ENCODE results near the gene PROSER1.
"Not testable (repeated sequence)": the region's sequence is repeated elsewhere in the genome, so short reads cannot be mapped to it uniquely, and the experiment has no call there.

The PROSER1 gene

DNA sequence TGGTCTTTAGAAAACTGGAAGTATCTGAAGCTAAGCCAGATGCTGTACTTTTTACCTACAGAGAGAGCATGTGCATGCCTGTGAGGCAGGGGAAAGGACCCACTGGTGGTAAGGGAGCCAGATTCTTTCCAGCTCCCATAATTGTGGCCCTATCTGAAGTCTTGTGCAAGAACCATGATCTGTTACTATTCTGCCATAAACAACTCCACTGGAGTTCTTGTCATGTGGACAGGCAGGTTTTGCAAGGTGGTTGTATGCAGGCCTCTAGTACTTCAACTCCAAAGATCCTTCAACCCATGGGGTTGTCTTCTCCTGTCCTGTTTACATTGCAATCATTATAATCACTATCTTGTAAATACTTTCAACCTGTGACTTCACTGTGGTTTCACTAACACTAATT lies 14.1 kb downstream of the PROSER1 start:
- DNase-seq = no peak

DNA sequence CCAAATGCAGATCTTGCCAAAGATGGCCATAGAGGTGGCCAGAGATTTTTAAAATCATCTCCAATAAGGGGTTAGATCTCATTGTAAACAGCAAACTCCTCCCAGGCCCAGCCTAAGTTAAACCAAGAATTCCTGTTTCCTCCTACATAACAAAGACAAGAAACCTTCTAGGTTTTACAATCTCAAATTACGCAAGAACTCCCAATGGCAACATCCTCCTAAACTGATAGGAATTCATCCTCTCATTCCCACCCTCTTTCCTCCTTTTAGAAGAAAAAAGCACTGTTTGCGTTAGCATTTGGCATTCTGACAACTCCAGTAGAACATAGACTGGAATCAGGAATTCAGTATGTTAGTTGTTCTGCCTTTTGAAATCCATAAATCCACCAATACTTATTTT lies 14.6 kb downstream of the PROSER1 start:
- no peak for DNase-seq

DNA sequence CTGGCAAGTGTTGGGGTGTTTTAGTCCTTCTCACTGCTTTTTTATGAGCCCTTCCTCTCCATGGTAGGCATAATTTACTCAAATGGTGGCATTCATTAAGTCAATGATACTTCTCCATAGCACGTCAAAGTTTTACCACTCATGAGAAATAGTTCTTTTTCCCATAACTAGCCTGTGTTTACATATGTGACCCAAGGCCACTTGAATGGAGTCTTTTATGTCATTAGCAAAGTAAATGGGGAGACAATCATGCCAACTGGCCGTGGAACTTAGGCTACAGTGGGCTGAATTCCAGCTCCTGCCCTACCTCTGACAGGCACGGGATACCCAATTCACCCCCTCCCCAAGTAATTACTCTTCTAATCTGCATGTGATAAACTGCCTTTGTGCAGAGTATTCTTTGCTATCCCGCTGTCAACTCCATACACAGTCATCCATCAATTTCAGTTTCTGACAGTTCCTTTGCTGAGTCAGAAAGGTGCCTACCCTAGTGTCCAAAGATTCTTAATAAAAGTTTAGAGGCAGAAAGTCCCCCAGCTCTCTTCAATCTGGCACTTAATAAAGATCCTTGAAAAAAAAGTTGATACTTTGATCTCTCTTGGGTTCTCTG lies 16.9 kb downstream of the PROSER1 start:
- DNase-seq = no peak

DNA sequence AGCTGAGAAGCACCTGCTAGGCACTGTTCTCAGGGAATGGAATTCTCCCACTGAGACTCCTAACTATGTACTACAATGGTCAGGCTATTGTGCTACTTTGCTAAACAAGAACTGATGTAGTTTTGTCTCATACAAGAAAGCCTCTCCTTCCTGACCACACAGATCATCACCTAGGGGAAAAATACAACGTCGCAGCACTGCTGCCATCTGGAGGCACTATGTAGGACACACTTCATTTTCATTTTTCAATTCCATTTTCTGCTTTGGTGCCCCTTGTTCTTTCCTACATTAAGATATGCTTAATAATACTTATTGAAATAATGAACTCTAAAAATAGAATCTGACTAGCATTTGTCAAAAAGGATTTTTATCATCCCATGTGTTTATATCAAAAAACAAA lies 21.1 kb downstream of the PROSER1 start:
- no peak for DNase-seq

DNA sequence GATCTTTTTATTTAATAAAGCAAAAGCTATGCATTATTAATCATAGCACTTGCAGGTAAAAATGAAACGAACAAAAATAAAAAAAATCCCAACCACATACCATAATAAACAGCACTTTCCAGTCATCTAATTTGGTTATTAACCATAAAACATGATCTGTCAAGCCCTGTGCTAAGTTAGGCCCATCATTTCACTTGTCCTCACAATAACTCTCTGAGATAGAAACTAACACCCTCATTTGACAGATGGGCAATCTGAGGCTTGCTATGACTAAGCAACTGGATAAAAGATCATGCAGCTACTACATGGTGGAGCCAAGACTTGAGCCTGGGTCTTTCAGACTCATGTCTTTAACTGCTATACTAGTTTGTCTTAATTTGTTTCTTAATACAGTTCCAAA lies 21.8 kb downstream of the PROSER1 start:
- no peak for DNase-seq

DNA sequence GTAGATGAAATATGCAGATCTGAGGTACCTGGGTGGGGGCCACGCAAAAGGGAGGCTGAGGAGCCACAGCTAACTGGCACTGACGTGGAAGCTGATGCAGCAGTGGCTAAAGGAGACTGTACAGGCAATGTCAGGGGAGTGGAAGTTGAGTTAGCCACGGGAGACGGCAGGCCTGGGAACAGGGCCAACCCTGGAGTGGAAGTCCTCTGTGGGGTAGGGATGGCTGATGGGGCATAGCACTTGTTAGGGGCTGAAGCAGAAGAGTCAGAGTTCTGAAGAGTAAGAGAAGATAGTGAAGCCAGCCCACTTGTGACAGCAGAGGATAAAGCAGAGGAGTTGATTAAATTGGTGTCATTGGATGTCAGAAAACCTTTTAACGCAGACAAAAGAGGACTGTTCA lies 24.4 kb downstream of the PROSER1 start:
- no peak for DNase-seq

DNA sequence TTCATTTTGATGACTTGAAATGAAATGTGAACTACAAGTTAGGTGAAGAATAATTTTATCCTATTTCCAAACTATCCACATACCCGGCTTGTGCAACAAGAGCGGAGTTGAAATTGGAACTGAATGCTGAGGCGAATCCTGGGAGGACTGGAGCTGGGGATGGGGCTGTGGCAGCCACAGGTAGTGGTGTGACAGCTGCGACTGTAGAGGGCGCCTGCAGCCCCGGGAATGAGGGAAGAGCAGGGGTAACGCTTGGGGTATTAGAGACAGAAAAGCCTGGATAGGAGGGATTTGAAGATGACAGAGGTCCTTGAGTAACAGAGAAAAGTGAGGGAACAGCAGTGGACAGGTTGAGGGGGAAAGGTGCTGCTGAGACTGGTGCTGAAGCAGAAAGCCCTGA lies 25.3 kb downstream of the PROSER1 start:
- DNase-seq = no peak

DNA sequence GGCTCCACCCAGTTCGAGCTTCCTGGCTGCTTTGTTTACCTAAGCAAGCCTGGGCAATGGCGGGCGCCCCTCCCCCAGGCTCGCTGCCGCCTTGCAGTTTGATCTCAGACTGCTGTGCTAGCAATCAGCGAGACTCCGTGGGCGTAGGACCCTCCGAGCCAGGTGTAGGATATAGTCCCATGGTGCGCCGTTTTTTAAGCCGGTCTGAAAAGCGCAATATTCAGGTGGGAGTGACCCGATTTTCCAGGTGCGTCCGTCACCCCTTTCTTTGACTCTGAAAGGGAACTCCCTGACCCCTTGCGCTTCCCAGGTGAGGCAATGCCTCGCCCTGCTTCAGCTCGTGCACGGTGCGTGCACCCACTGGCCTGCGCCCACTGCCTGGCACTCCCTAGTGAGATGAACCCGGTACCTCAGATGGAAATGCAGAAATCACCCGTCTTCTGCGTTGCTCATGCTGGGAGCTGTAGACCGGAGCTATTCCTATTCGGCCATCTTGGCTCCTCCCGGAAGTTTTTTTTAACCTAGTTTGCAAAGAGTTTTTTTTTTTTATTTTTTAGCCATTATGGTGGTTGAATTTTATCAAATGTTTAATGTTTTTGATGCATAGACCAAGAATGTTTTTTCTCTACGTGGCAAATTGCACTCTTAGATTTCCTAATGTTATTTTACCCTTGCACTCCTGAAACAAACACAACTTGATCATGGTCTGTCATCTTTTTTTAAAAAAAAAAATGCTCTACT lies 31.3 kb downstream of the PROSER1 start:
- not testable (repeated sequence) for DNase-seq

DNA sequence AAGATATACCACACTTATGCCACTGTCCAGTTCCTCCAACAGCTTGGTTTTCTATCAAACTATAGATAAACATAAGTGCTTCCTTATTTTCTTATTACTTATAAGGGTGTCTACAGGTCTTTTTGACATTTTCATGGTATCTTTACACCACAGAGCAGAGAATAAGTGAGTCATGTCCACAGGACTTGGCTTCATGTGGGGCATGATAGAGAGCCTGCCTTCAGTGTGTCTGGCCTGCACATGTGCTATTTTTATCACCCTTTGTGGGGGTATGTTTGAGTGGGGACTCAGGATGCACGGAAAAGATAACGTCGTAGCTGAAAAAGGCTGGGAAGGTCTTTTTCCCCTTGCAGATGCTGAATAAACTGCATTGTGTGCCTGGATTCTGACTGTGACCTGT lies 39.1 kb downstream of the PROSER1 start:
- DNase-seq = no peak

DNA sequence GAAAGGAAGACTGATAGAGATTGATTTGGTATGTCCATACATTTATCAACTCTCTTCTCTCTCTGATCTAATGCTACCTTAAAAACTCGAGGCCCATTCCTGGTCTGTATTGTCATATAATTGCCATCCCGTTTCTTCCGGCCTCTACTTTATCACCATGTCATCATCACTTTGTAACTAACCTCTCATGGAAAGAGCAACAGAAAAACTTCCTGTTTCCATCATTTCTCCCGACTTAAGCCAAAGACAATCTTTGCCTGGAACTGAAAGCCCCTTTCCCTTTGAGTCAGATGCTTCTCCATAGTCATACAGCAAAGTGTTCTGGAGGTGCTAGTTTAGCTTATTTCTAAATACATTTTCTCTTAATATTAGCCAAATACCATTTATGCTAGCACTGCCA lies 44.5 kb downstream of the PROSER1 start:
- no peak for DNase-seq

DNA sequence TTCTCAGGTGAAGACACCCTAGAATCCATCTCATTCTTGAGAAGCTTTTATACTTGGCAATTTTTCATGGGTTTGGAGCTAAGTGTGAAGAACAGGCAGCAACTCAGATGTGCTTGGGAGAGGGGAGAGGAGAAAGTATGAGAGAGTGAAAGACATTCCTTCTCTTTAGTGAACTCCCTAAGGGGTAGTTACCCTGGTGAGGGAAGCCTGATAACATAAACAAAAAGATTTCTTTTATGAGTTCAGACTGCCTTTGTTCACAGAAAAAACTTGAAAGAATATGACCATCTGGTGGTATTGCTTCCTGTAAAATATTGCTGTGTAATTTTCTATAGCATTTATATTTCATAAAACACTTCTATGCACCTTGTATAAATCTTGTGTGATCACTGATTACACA lies 47.2 kb downstream of the PROSER1 start, which contains the start of gene STOML3:
STOML3 (minus strand) TSS at position 139 of the 400 bp plus-strand sequence; CDS start at position 29, 110 bp downstream.
- no peak for DNase-seq

DNA sequence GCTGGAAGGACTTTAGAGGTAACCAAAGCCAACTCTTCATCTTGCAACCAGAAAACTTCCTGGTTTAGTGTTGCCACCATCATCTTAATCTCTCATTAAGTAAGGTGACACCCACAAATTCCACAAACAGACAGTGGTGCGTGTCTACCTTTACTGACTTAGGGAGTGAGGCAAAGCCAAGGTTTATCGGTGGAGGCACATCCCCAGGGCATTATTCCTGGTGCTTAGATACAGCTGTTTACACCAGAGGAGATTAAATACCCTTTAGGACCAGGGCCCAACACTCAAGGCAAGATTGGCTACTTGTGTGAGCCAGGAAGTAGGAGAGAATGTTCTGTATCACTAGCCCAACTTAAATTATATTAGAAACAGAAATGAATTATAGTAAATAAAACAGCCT lies 56.8 kb downstream of the PROSER1 start:
- DNase-seq = no peak

DNA sequence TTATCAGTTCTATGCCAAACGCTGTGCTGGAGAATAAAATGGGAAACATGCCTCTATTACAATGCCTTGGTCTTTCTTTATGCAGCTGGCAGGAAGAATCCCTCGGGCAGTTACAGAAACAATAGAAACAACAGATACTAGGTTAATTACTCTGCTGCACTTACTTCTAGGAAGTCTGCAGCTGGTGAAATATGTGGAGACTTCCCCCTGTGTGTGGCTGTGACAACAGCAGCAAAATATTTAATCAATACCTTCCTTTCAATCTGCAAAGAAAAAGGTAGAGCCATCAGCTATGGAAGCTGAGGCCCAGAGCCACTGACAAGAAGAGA lies 57.2 kb downstream of the PROSER1 start:
- DNase-seq = no peak

DNA sequence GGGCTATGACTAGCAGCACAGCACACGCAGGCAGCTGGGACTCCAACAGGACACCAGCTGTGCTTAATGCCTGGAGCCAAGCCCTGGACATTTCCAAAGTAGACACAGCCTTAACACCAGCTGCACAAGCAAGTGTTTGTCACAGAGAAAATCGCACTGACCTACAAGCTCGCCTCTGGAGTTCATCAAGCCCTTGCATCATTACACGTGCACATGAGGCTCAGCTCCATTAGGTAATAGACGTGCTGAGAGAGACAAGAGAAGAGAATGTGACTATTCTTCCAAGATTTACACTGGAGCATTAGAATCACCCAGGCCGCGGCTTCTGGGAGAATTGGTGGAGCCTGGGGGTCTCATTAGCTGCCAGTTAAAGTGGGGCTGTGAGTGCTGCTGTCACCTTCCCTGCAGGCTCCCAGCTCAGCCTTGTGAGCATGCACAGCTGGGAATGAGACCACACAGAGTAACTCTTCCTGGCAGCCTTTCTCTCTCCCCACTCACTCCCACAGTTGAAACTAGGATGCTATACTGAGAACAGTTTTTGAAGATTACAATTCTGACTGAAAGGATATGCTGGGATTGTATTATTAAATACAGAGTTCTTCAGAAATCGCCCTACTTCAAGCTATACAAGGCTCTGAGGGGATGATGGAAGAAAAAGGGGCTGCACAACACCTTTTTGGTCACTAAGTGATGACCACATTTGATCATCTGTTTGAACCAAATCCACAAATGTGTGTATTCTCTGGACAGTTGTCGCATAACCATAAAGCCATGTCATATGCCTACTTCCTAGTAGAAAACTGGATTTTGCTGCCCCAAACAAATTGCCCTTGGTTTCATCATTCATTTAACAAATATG lies 57.8 kb downstream of the PROSER1 start:
- no peak for DNase-seq

DNA sequence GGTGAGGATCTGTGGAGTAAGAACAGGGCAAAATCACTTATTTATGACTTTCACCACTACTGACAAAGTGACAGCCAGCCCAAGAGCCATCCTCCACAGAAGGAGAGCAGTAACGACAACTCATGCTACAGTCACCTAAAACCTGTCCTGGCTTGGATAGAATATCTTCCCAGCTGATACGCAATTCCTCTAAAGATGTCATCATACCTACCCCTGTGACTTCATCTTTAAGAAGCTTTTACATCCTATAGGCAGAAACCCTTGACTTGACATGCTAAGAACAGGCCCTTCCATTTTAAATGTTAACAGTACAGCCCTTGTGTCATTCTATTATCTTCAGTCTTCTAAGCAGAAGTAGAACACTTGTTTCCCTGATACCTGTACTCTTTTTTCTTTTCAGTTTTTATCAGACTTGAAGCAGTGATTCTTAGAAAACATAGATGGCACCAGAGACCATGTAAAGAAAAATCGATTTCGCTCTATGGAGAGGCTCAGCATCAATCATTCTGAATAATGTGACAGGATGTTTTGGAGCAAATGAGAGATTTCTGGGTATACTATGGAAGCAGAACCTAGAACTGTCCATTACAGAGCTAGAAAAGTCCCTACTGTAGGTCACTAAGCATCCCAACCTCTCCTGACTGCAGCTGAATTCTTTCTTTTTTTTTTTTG lies 67.4 kb downstream of the PROSER1 start:
- DNase-seq = no peak

DNA sequence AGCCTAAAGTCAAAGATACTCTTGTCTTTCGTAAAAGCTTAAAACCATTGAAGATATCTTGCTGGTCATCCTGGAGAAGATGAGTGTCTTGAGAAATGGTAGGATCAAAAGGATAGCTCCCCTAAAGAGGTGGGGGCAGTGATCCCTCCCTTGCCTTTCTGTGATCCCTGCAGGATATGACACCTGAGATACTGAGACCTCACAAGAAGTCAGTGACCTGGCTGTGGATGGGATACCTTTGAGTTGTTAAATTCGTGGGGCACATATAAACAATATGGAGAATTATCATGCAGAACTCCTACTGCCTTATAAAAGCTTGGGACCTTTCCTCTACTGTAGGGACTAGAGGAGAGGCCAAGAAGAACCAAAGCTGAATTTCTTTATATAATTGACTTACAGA lies 68.7 kb downstream of the PROSER1 start:
- no peak for DNase-seq

DNA sequence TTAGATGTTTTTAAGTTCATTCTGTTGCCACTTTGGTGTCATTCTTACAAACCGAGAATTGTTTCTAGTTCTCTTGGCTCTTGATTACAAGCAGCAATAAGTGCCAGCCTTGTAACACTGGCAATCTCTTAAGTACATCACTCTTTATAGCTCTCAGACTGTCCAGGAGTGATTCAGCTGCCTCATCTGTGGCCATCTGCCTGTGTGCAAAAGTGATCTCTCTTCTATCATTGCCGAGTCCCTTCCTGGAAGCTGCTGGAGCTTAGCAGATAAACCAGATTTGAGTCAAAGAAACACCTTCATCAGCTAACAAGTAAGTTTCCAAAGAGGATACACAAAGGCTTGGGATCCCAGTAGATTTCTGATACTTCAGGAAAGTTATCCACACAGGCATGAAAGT lies 70.4 kb downstream of the PROSER1 start:
- DNase-seq = no peak

DNA sequence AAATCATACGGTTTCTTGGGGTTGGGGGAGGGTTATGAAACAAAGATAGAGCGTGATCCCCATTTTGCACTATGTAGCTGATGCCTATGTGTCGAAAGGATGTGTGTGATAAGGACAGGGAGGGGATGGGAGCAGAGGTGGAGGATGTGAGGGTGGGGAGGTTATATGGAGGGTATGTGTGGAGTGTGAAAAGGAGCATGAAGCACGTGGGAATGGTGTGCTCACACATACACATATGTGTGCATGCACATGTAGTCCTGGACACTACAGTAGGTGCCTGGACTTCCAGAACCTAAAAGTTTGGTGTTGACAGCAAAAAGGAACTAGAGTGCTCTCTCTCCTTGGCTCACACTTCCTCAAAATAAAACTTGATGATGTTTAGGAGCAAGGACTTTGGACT lies 72.6 kb downstream of the PROSER1 start:
- DNase-seq = no peak

DNA sequence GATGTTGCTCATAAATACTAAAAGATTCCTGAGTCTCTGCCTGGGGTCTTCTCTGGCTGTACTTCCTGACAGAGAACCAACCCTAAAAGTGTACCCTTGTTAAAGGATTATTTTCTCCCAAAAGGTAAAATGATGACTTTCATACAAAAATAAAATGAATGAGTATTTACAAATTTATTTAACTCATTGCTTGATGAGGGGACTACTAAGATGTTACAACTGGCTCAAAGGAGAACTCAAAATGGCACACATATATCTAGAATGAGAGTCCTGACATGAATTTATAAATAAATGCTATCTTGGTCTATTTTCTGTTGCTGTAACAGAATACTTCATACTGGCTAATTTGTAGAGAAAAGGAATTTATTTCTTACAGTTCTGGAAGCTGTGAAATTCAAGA lies 77.7 kb downstream of the PROSER1 start:
- DNase-seq = no peak
